GM12873 (cell line): ENCODE results near the gene MEF2C.

Source experiments
- TF ChIP-seq, protein P1 (sequence below): IDR thresholded peaks from 2 replicates; pipeline ENCODE4 v1.5.1; 2012; ENCODE audit warnings: low read depth, mild to moderate bottlenecking, moderate library complexity, low read length, control low read depth; ENCODE audit not compliant: insufficient read depth; ENCODE audit errors: missing control alignments

Gene MEF2C

DNA sequence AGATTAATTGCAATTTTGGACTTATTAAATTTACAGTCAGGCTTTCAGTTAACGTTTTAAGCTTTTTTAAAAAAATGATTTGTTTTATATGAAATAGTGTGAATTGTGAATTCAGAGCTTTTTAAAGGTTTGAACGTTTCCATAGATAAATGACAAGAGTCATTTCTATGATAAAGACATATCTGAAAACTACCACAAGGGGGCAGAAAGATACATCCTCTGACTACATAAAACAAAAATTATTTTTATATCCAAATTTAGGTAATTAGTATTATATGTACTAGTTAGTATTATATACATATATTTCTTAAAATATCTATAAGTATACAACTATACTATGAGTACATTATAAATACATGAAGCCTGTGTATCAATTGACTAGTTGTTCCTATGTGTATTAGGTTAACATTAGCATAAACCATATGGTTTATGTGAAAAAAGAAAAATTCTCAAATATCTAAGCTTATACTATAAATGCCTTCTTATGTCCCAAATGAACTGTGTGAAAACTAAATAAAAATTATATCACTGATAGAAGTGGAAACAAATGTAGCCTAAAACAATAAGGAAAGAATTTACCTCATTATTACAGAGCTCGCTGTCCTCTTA is 155.2 kb downstream of the MEF2C start:
- TF ChIP-seq, protein P1, sequence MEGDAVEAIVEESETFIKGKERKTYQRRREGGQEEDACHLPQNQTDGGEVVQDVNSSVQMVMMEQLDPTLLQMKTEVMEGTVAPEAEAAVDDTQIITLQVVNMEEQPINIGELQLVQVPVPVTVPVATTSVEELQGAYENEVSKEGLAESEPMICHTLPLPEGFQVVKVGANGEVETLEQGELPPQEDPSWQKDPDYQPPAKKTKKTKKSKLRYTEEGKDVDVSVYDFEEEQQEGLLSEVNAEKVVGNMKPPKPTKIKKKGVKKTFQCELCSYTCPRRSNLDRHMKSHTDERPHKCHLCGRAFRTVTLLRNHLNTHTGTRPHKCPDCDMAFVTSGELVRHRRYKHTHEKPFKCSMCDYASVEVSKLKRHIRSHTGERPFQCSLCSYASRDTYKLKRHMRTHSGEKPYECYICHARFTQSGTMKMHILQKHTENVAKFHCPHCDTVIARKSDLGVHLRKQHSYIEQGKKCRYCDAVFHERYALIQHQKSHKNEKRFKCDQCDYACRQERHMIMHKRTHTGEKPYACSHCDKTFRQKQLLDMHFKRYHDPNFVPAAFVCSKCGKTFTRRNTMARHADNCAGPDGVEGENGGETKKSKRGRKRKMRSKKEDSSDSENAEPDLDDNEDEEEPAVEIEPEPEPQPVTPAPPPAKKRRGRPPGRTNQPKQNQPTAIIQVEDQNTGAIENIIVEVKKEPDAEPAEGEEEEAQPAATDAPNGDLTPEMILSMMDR: peak; percentile 29

DNA sequence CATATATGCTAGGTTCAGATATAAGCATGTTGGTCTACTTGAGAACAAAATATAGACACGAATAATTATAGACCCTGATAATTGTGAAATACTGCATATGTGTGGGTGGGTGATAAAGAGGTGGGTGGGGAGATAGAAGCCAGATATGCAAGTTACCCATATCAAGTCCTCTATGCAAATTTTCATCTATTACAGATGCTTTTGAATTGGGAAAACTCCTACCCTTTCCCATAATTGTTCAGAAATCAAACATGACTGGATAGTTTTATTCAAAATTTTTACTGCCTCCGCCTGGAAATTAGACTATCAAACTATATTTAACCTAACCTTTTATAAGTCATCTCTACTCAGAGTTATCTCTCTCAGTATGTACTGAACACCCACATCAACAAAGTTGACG is 157.5 kb downstream of the MEF2C start:
- TF ChIP-seq, protein P1: no peak

- TF ChIP-seq, protein P1: no peak
These were observed 158.8 kb downstream of the MEF2C start for GRCh38 chr5:88724201-88724600.

DNA sequence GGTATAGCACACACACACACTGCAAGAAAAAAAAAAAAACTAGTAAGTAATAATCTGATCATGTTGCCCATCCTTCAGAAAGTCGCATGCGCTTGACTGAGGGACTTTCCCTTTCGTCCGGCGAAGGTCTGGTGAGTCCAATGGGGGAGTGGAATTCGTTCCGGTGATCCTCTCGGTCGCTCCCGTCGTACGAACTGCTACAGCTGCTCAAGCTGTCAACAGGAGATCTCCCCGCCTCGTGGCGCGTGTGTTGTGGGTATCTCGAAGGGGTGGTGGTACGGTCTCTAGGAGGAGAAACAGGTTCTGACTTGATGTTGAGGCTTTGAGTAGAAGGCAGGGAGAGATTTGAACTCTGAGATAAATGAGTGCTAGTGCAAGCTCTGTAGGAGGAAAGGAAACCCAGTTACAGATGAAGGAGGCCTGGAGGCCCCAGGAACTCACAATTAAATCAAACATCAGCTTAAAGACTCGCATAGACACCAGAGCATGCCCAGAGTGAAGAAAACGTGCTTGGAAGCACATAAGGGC is 160.4 kb downstream of the MEF2C start:
- TF ChIP-seq, protein P1: no peak

GRCh38 chr5:88719434-88719833 is 163.6 kb downstream of the MEF2C start:
- TF ChIP-seq, protein P1: no peak

DNA sequence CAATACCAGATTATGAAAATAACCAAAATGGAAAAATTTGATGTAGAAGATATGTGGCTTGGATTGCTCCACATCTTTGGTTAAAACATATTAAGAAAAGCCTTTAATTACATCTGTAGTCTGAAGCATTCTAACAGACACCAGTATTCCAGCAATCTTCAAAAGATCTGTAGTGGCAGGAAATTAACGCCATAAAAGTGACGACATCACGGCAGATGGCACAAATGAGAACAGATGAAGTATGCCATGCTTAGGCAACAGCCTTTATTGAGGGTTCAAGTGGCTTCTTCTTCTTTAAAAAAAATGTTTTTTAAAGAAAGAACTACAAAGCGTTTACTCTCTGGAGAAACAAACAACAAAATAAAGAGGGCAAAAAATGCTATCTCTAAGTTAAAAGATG is 164.2 kb downstream of the MEF2C start:
- TF ChIP-seq, protein P1: no peak

DNA sequence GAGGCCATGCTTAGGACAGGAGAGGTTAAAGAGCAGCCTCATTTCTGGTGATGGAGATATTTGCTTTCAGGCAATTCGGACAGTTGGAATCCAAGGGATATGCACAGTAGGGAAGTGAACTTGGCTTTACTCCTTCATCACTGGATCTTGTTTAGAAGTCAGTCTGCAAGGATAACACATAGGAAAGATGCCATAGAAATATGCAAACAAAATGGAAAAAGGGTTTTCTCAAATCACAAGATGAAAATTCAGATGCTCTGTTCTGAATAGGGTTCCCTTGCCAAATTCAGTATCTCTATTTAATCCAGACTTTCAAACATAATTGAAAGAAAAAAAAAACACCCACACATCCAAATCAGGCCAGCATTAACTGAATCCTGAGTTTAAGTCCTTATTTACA is 166.9 kb downstream of the MEF2C start:
- TF ChIP-seq, protein P1: no peak

GRCh38 chr5:88715503-88715902 is 167.5 kb downstream of the MEF2C start:
- TF ChIP-seq, protein P1: no peak
